ENCODE data around the gene RNU6-8.

RNU6-8 gene

GRCh38 chr14:32211068-32211404, 8.0 kb upstream of the RNU6-8 start:
- Mint-ChIP-seq H3K4me3 (no peak overlapping the region), H3K27ac (no peak overlapping the region), H3K36me3 (ENCODE audit: low read depth) (no peaks in the 10 kb centered on the region)

GRCh38 chr14:32209471-32209870, 6.4 kb upstream of the RNU6-8 start:
- Mint-ChIP-seq H3K27ac (no peak overlapping the region), H3K4me3 (no peak overlapping the region), H3K36me3 (ENCODE audit: low read depth) (no peaks in the 10 kb centered on the region), H3K9me3 (no peaks in the 10 kb centered on the region), H3K4me1 (peaks cover 2% of the 10 kb centered on the region), H3K27me3 (ENCODE audit: low read depth, poor library complexity) (peaks cover 7% of the 10 kb centered on the region)
- no peak for TF ChIP-seq CTCF (IDR thresholded peaks at IDR 0.05)
- DNase-seq: no peak

More at GRCh38 chr14:32211068-32211404, 8.0 kb upstream of the RNU6-8 start:
- Mint-ChIP-seq H3K27me3 (ENCODE audit: low read depth, poor library complexity) (peaks cover 4% of the 10 kb centered on the region), H3K9me3 (no peaks in the 10 kb centered on the region), H3K4me1 (no peaks in the 10 kb centered on the region)
- no peak for DNase-seq
- no peak for TF ChIP-seq CTCF (IDR thresholded peaks at IDR 0.05)

GRCh38 chr14:32208490-32208889, 5.4 kb upstream of the RNU6-8 start:
- Mint-ChIP-seq H3K4me1 (peaks cover 11% of the 10 kb centered on the region), H3K9me3 (no peaks in the 10 kb centered on the region), H3K36me3 (ENCODE audit: low read depth) (no peaks in the 10 kb centered on the region), H3K27ac (no peak overlapping the region), H3K27me3 (ENCODE audit: low read depth, poor library complexity) (peaks cover 7% of the 10 kb centered on the region), H3K4me3 (no peak overlapping the region)
- no peak for TF ChIP-seq CTCF (IDR thresholded peaks at IDR 0.05)
- no peak for DNase-seq

- Mint-ChIP-seq H3K9me3 (no peaks in the 10 kb centered on the region), H3K4me1 (peaks cover 11% of the 10 kb centered on the region), H3K27ac (no peak overlapping the region), H3K36me3 (ENCODE audit: low read depth) (no peaks in the 10 kb centered on the region), H3K4me3 (no peak overlapping the region), H3K27me3 (ENCODE audit: low read depth, poor library complexity) (peaks cover 18% of the 10 kb centered on the region)
- no peak for TF ChIP-seq CTCF (IDR thresholded peaks at IDR 0.05)
- no peak for DNase-seq
These were observed 3.5 kb upstream of the RNU6-8 start for GRCh38 chr14:32206552-32206951.

GRCh38 chr14:32205984-32206383, 2.9 kb upstream of the RNU6-8 start:
- no peak overlapping the region for H3K27ac Mint-ChIP-seq
- H3K27me3 Mint-ChIP-seq (ENCODE audit: low read depth, poor library complexity): peaks cover 19% of the 10 kb centered on the region
- no peak for DNase-seq
- H3K4me3 Mint-ChIP-seq: no peak overlapping the region
- peaks cover 12% of the 10 kb centered on the region for H3K4me1 Mint-ChIP-seq
- TF ChIP-seq CTCF (IDR thresholded peaks at IDR 0.05): no peak
- H3K9me3 Mint-ChIP-seq: no peaks in the 10 kb centered on the region
- H3K36me3 Mint-ChIP-seq (ENCODE audit: low read depth): no peaks in the 10 kb centered on the region

- no peaks in the 10 kb centered on the region for H3K9me3 Mint-ChIP-seq
- no peak for TF ChIP-seq CTCF (IDR thresholded peaks at IDR 0.05)
- H3K27me3 Mint-ChIP-seq (ENCODE audit: low read depth, poor library complexity): peaks cover 18% of the 10 kb centered on the region
These were observed 2.5 kb upstream of the RNU6-8 start for GRCh38 chr14:32205554-32205953.

More at GRCh38 chr14:32205554-32205953, 2.5 kb upstream of the RNU6-8 start:
- Mint-ChIP-seq H3K4me3 (no peak overlapping the region), H3K36me3 (ENCODE audit: low read depth) (no peaks in the 10 kb centered on the region), H3K27ac (no peak overlapping the region), H3K4me1 (peaks cover 16% of the 10 kb centered on the region)
- no peak for DNase-seq

All from nephron progenitor cell (in vitro differentiated cells).